ENCODE results near the gene SLC6A9. TPM values are rescaled to one million over a fixed set of nuclear protein-coding genes. Genes with fewer than 3 reads are reported as not detected.

Gene SLC6A9
- total RNA-seq, 1 experiment from 2014 or later, result 9.2 TPM

DNA sequence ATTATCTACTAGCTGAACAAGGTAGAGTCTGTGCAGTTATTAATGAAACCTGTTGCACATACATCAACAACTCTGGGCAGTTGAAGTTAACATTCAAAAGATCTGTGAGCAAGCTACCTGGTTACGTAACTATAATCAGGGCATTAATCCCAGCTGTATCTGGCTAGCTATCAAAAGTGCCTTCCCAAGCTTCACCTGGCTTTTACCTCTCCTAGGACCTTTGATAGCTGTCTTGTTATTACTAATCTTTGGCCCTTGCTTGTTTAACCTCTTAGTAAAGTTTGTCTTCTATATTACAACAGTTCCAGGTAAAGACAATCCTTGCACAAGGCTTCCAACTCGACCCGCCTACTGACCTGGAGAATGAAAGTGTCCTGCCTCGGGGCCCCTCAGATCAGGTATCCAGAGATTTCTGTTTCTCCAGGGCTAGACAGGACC lies 29.6 kb upstream of the SLC6A9 start:
- no peak overlapping the region for H3K4me3 ChIP-seq (ENCODE audit: low read depth in 2 of 2, low read length in 2 of 2)
- BruUV-seq (replicated peaks), result no TSS peak
- in situ Hi-C loops (cut with HindIII; ENCODE audit: low pct_unique_long_range_greater_than_20kb, low sequenced_read_pairs) (no loop called here), intact Hi-C loops (cut with micrococcal nuclease; ENCODE audit: unreplicated experiment) (no loop called here)
- H3K27ac ChIP-seq (ENCODE audit: low read length), result no peak overlapping the region
- no peak for DNase-seq (ENCODE audit: low read depth, low spot score)
- H3K27me3 ChIP-seq (ENCODE audit: control insufficient read depth, insufficient read depth, low read length), result no peaks in the 10 kb centered on the region
- no peaks in the 10 kb centered on the region for H3K36me3 ChIP-seq (ENCODE audit: control insufficient read depth, insufficient read depth, low read length)
- TF ChIP-seq, protein P1, sequence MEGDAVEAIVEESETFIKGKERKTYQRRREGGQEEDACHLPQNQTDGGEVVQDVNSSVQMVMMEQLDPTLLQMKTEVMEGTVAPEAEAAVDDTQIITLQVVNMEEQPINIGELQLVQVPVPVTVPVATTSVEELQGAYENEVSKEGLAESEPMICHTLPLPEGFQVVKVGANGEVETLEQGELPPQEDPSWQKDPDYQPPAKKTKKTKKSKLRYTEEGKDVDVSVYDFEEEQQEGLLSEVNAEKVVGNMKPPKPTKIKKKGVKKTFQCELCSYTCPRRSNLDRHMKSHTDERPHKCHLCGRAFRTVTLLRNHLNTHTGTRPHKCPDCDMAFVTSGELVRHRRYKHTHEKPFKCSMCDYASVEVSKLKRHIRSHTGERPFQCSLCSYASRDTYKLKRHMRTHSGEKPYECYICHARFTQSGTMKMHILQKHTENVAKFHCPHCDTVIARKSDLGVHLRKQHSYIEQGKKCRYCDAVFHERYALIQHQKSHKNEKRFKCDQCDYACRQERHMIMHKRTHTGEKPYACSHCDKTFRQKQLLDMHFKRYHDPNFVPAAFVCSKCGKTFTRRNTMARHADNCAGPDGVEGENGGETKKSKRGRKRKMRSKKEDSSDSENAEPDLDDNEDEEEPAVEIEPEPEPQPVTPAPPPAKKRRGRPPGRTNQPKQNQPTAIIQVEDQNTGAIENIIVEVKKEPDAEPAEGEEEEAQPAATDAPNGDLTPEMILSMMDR (IDR thresholded peaks at IDR 0.05), result no peak
- TF ChIP-seq TCF7L2 (IDR thresholded peaks at IDR 0.05; ENCODE audit: low read depth, low read length) (no peak), SIN3A (IDR thresholded peaks at IDR 0.05; ENCODE audit: borderline replicate concordance, insufficient read depth, low read depth, low read length) (no peak), POLR2AphosphoS5 (IDR thresholded peaks at IDR 0.05; ENCODE audit: low read depth, low read length) (no peak)
- TF ChIP-seq, protein P2, sequence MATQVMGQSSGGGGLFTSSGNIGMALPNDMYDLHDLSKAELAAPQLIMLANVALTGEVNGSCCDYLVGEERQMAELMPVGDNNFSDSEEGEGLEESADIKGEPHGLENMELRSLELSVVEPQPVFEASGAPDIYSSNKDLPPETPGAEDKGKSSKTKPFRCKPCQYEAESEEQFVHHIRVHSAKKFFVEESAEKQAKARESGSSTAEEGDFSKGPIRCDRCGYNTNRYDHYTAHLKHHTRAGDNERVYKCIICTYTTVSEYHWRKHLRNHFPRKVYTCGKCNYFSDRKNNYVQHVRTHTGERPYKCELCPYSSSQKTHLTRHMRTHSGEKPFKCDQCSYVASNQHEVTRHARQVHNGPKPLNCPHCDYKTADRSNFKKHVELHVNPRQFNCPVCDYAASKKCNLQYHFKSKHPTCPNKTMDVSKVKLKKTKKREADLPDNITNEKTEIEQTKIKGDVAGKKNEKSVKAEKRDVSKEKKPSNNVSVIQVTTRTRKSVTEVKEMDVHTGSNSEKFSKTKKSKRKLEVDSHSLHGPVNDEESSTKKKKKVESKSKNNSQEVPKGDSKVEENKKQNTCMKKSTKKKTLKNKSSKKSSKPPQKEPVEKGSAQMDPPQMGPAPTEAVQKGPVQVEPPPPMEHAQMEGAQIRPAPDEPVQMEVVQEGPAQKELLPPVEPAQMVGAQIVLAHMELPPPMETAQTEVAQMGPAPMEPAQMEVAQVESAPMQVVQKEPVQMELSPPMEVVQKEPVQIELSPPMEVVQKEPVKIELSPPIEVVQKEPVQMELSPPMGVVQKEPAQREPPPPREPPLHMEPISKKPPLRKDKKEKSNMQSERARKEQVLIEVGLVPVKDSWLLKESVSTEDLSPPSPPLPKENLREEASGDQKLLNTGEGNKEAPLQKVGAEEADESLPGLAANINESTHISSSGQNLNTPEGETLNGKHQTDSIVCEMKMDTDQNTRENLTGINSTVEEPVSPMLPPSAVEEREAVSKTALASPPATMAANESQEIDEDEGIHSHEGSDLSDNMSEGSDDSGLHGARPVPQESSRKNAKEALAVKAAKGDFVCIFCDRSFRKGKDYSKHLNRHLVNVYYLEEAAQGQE (IDR thresholded peaks at IDR 0.05; ENCODE audit: insufficient read depth in 1 of 2, low read depth in 2 of 2, low read length in 1 of 2), result no peak
- ChIA-PET CTCF (interaction anchor here (0.6 kb wide), 3 partner anchors 13 to 33 kb away, joined by 3 to 4 read pairs (median 3); no protein-coding TSS in a partner anchor), POLR2A (no interaction called here)
- H3K4me1 ChIP-seq (ENCODE audit: control insufficient read depth, insufficient read depth, low read length), result no peaks in the 10 kb centered on the region
- no peak for ATAC-seq
- H3K9me3 ChIP-seq (ENCODE audit: control insufficient read depth, insufficient read depth, low read depth, low read length), result no peaks in the 10 kb centered on the region

DNA sequence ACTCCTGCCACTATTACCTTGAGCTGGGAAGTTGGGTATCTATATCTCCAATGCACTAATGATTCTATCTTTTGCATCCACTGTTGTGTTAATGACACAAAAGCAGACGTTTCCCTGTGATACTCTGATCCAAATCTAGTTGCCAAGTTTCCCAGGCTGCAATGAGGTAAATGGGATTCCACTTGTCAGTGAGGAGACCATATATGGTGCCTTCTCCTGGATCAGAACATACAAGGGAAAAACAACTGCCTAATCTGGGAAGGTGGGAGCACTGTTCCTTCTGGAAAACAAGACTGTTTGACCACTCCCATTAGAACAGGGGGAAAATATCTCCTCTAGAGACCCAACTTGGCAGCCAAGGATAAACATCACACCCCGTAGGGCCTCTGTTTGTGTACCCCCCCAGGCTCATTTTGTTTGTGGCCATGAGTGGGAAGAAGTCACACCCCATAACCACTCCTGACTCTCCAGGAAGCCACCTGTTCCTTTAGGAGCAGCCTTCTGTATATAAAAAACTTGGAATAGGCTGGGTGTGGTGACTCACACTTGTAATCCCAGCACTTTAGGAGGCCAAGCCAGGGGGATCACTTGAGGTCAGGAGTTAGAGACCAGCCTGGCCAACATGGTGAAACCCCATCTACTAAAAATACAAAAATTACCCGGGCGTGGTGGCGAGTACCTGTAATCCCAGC lies 28.5 kb upstream of the SLC6A9 start:
- no peaks in the 10 kb centered on the region for H3K36me3 ChIP-seq (ENCODE audit: control insufficient read depth, insufficient read depth, low read length)
- no TSS peak for BruUV-seq (replicated peaks)
- TF ChIP-seq POLR2AphosphoS5 (IDR thresholded peaks at IDR 0.05; ENCODE audit: low read depth, low read length), result no peak
- no peak for TF ChIP-seq SIN3A (IDR thresholded peaks at IDR 0.05; ENCODE audit: borderline replicate concordance, insufficient read depth, low read depth, low read length)
- TF ChIP-seq, protein P1 (IDR thresholded peaks at IDR 0.05), result no peak
- TF ChIP-seq TCF7L2 (IDR thresholded peaks at IDR 0.05; ENCODE audit: low read depth, low read length), result no peak
- TF ChIP-seq, protein P2 (IDR thresholded peaks at IDR 0.05; ENCODE audit: insufficient read depth in 1 of 2, low read depth in 2 of 2, low read length in 1 of 2), result no peak
- in situ Hi-C loops (cut with HindIII; ENCODE audit: low pct_unique_long_range_greater_than_20kb, low sequenced_read_pairs), result no loop called here
- no peaks in the 10 kb centered on the region for H3K4me1 ChIP-seq (ENCODE audit: control insufficient read depth, insufficient read depth, low read length)
- DNase-seq (ENCODE audit: low read depth, low spot score) (no peak), ATAC-seq (no peak)
- no peak overlapping the region for H3K27ac ChIP-seq (ENCODE audit: low read length)
- POLR2A ChIA-PET, result no interaction called here
- no peaks in the 10 kb centered on the region for H3K9me3 ChIP-seq (ENCODE audit: control insufficient read depth, insufficient read depth, low read depth, low read length)
- intact Hi-C loops (cut with micrococcal nuclease; ENCODE audit: unreplicated experiment), result loop anchor here (2.0 kb wide), 1 partner anchor 19 kb away; no protein-coding TSS in a partner anchor
- no peaks in the 10 kb centered on the region for H3K27me3 ChIP-seq (ENCODE audit: control insufficient read depth, insufficient read depth, low read length)
- H3K4me3 ChIP-seq (ENCODE audit: low read depth in 2 of 2, low read length in 2 of 2), result no peak overlapping the region
- CTCF ChIA-PET, result no interaction called here

Measured in Panc1 (cell line).